Measurements from ENCODE around the gene THYN1. TPM values are rescaled to one million over a fixed set of nuclear protein-coding genes. Genes with fewer than 3 reads are reported as not detected.
"Not testable (repeated sequence)": the region's sequence is repeated elsewhere in the genome, so short reads cannot be mapped to it uniquely, and the experiment has no call there.

THYN1 gene
- total and polyA plus RNA-seq, 11 donors, result 34.1 to 59.4 (median 41.9) TPM

DNA sequence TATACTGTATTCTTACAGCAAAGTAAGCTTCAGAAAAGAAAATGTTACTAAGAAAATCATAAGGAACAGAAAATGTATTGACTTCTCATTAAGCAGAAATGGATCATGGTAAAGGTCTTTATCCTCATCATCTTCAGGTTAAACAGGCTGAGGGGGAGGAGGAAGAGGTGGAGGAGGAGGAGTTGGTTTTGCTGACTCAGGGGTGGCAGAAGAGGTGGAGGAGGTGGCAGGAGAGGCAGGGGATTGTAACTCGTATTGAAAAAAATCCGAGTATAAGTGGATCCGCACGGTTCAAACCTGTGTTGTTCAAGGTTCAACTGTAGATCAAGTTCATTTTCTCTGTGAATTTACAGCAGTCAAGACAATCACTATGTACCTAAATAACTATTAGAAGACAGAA, 36.0 kb upstream of the THYN1 start:
- DNase-seq (no peak), ATAC-seq (no peak)
- 71 to 84% (median 81%) methylated on average over 4 of the region's 4 CpGs for WGBS, 4 donors
- no peaks in the 10 kb centered on the region for H3K4me1 ChIP-seq
- intact Hi-C loops (cut with DNase I), result no loop called here
- peaks cover 0 to 7% (median 0%) of the 10 kb centered on the region in 9 donors for H3K27me3 ChIP-seq
- no peaks in the 10 kb centered on the region for H3K9me3 ChIP-seq
- H3K27ac ChIP-seq, result no peak overlapping the region
- H3K36me3 ChIP-seq, result no peaks in the 10 kb centered on the region
- no peak overlapping the region for H3K4me3 ChIP-seq
- no peak for TF ChIP-seq POLR2A (IDR thresholded peaks at IDR 0.05)
- TF ChIP-seq, protein P1, sequence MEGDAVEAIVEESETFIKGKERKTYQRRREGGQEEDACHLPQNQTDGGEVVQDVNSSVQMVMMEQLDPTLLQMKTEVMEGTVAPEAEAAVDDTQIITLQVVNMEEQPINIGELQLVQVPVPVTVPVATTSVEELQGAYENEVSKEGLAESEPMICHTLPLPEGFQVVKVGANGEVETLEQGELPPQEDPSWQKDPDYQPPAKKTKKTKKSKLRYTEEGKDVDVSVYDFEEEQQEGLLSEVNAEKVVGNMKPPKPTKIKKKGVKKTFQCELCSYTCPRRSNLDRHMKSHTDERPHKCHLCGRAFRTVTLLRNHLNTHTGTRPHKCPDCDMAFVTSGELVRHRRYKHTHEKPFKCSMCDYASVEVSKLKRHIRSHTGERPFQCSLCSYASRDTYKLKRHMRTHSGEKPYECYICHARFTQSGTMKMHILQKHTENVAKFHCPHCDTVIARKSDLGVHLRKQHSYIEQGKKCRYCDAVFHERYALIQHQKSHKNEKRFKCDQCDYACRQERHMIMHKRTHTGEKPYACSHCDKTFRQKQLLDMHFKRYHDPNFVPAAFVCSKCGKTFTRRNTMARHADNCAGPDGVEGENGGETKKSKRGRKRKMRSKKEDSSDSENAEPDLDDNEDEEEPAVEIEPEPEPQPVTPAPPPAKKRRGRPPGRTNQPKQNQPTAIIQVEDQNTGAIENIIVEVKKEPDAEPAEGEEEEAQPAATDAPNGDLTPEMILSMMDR (IDR thresholded peaks at IDR 0.05), result no peak

DNA sequence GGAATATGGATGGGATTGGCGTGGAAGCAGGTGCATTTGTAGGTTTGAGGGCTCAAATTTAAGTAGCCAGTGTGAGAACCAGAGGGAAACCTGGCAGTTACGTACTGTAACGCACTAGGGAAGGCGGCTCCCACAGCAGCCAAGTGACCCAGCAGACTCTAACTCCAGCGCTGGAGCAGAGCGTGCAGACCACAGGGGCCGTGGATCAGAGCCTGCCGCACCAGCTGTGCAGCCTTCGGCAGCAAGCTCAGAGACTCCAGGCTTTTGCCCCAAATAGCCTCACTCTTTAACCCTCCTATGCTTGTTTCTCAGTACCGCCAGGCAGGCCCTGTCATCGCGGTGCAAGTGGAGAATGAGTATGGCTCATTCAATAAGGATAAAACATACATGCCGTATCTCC, 35.3 kb upstream of the THYN1 start:
- Histone ChIP-seq H3K27ac (no peak overlapping the region), H3K36me3 (no peaks in the 10 kb centered on the region), H3K9me3 (no peaks in the 10 kb centered on the region), H3K4me3 (no peak overlapping the region), H3K4me1 (no peaks in the 10 kb centered on the region), H3K27me3 (peaks cover 0 to 4% (median 0%) of the 10 kb centered on the region in 9 donors)
- 94 to 96% (median 95%) methylated on average over 12 to 13 of the region's 13 CpGs for WGBS, 4 donors
- intact Hi-C loops (cut with DNase I), result no loop called here
- ATAC-seq (no peak), DNase-seq (no peak)
- no peak for TF ChIP-seq POLR2A (IDR thresholded peaks at IDR 0.05)
- TF ChIP-seq, protein P1 (IDR thresholded peaks at IDR 0.05), result no peak

DNA sequence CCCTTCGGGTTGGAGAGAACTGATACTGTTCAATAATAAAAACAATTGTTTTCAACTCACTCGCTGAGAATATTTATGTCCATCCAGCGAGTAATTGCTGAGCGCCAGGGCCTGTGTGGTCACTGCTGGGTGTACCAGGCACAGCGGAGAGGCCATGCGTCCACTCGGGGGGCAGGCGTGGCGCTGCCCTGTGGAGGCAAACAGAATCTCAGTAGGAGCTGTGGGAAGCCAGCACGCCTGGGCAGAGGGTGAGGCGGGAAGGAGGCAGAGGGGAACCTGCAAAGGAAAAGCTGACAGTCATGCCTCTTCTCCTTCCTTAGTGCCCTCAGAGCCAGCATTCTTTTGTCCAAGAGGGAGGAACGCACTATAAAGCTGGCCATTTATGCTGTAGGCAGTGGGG, 34.4 kb upstream of the THYN1 start:
- Histone ChIP-seq H3K4me3 (no peak overlapping the region), H3K27ac (no peak overlapping the region), H3K27me3 (peaks cover 0 to 4% (median 0%) of the 10 kb centered on the region in 9 donors), H3K36me3 (no peaks in the 10 kb centered on the region), H3K9me3 (no peaks in the 10 kb centered on the region), H3K4me1 (no peaks in the 10 kb centered on the region)
- 86 to 91% (median 88%) methylated on average over 12 of the region's 12 CpGs for WGBS, 4 donors
- ATAC-seq, result no peak
- TF ChIP-seq, protein P1 (IDR thresholded peaks at IDR 0.05), result no peak
- TF ChIP-seq POLR2A (IDR thresholded peaks at IDR 0.05), result no peak
- intact Hi-C loops (cut with DNase I), result no loop called here
- DNase-seq, result no peak

DNA sequence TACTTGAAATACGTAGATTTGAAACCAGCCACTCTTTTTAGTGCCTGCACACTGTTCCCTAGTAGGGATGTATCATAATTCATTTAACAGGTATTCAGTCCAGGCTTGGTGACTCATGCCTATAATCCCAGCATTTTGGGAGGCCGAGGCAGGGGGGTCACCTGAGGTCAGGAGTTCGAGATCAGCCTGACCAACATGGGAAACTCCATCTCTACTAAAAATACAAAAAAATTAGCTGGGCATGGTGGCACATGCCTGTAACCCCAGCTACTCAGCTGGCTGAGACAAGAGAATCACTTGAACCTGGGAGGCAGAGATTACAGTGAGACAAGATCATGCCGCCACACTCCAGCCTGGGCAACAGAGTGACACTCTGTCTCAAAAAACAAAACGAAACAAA, 31.2 kb upstream of the THYN1 start:
- H3K4me3 ChIP-seq; H3K36me3 ChIP-seq; DNase-seq; H3K27ac ChIP-seq; H3K4me1 ChIP-seq; intact Hi-C loops (cut with DNase I); H3K9me3 ChIP-seq; ATAC-seq: not testable (repeated sequence)
- WGBS, 4 donors, result 84 to 93% (median 88%) methylated on average over 5 of the region's 5 CpGs
- H3K27me3 ChIP-seq, result peaks cover 0 to 21% (median 2%) of the 10 kb centered on the region in 9 donors

All from heart left ventricle (tissue), 16 donors.